Raji (cell line): ENCODE results near the gene PKDCC.

Experiments
- POLR2A ChIP-seq: IDR thresholded peaks from 2 replicates; pipeline ENCODE4 v1.6.1; 2011; ENCODE audit warnings: low read depth, low read length, control low read depth; ENCODE audit not compliant: insufficient read depth

PKDCC gene

DNA sequence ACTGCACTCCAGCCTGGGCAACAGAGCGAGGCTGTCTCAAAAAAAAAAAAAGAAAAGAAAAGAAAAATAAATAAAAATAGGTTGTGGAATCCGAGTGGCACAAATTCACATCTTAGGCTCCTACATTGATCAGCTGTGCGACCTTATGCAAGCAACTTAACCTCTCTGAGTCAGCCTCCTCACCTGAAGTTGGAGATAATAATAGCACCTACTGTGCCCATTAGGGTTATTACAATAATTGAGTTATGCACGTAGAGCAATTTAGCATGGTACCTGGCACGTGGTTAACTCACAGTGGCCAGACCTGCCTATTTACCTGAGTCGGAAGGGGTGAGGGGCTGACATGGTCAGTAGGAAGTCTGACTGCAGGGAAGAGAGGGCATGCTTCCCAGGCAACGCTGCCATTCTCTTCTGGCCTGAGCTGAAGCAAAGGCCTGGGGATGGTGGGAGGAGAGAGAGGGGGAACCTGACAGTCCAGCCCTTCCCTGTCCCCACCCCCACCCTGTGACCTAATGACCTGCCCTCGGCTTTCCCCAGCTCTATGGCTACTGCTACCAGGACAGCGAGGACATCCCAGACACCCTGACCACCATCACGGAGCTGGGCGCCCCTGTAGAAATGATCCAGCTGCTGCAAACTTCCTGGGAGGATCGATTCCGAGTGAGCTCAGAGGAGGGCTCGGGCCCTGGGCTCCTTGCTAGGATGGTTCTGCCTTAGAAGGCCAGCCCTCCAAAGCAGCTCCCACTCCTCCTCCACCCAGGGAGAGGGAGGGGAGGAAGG, 5.1 kb downstream of the PKDCC start:
- no peak for TF ChIP-seq POLR2A

DNA sequence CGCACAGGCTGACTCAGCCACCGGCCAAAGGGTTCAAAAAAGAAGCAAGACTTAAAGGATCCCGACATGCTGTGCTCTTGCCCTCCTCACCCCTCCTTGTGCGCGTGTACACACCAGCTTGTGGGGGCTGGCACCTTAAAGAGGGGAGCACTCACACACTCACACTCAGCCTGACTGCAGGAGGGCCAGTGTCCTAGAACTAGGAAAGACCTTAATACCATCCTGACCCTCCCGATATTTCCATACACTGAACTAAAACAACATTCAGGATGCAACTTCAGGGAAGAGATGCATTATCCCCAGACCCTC, 5.6 kb downstream of the PKDCC start:
- TF ChIP-seq POLR2A, result no peak

DNA sequence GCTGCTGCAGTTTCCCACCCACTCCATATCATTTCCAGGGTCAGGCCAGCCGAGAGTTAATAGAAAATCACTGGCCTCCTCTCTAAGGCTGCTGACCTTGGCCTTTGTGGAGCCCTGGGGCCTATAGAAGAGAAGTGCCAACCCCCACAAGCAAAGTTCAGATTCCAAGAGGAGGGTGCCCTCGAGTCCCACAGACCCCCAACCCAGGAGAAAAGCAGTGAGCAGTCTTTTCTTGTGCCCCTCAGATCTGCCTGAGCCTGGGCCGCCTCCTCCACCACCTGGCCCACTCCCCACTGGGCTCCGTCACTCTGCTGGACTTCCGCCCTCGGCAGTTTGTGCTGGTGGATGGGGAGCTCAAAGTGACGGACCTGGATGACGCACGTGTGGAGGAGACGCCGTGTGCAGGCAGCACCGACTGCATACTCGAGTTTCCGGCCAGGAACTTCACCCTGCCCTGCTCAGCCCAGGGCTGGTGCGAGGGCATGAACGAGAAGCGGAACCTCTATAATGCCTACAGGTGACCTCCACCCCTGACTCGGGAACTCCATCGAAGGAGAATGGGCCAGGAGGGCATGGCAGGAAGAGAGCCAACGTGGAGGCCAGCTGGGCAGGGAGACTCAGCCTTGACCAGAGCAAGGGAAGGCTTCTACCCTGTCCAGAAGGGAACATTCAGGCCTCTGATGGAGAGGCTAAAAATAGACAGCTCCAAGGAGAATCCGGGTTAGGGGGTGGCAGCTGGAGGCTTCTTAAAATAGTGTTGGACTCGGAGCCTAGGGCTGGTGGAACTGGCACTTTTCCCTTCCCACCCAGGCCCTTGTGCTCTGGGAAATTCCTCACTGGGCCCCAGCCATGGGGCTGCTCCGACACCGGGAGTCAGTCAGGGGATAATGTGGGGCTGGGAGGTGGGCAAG, 6.2 kb downstream of the PKDCC start:
- no peak for TF ChIP-seq POLR2A

DNA sequence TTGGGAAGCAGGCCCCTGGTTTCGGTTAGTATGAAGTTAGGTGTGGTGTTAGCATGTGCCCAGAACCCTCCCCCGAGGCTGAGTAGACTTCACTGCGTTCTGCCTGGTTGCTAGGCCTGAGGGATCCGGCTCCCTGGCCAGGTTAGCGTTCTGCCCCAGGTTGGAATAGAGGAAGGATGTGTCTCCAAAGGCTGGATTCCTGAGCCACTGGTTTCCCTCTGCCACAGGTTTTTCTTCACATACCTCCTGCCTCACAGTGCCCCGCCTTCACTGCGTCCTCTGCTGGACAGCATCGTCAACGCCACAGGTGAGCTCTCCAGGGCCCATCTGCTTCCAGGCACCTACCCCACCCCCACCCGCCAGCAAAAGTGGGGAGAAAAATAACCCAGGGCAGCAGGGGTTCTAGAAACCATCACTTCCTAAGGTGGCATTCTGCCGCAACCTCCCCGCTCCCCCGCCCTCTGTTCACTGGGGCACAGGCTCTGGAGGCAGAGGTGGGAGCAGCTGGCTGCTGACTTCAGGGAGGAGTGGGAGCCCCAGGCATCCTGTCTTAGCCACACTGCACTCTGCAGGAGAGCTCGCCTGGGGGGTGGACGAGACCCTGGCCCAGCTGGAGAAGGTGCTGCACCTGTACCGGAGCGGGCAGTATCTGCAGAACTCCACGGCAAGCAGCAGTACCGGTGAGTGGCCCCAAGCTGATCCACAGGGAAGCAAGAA, 7.1 kb downstream of the PKDCC start:
- no peak for TF ChIP-seq POLR2A

DNA sequence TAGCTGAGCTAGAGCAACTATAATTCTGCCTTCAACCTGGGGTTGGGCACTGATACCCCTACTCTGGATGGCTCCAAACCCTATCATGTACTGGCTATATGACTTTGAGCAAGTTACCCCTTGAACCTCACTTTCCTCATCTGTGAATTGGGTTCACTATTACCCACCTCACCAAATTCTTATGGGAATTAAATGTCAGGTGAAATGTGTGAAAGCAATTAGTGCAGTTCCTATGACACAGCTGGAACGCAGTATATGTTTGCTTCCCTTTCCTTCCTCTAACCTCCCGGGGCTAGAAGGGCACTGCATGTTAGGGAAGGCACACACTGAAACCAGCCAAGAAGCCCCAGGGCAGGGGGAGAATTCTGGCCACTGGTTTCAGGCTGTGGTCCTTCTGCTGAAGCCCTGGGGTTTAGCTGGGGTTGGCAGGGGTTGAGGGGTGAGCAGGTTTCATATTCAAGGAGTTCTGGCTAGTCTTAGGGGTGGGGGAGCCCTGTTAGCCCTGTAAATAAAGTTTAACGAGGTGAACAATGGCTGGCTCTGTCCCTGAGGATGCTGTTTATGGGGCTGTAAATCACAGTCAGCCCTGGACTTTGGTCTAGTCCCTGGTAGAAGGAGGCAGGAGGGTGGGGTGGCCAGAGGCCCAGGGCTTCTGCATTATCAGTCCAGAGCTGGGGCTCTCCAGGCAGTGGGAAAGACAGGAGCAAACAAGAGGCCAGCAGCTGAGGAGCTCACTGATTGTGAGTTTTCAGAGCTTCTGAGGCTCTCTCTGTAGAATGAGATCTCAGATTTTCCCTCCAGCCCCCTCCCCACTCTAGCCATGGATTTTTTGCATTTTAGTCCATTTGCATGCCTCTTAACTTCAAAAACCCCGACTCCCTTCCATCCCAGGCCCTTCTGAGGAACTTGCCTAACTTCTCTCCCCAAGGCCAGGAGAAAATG, 8.0 kb downstream of the PKDCC start:
- no peak for TF ChIP-seq POLR2A

DNA sequence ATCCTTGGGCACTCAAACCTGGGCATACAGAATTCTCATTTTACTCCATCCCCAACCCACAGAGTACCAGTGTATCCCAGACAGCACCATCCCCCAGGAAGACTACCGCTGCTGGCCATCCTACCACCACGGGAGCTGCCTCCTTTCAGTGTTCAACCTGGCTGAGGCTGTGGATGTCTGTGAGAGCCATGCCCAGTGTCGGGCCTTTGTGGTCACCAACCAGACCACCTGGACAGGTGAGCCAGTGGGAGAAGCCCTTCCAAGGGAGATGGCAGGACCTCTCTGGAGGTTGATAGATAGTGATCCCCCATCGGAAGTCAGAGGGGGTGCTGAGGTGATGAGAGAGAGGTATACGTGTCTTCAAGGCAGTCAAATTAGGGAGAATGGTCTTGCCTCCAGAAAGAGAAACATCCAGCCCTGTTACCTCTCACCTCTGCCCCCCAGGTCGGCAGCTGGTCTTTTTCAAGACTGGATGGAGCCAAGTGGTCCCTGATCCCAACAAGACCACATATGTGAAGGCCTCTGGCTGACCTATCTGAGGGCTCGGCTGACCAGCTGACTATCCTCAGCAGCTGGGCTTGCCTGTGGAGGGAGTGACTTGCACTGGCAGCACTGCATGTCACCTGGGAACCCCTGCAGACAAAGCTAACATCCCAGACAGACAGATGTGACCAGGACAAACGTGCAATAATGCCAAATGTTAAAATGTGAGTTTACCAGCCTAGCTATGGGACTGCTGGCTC, 9.5 kb downstream of the PKDCC start:
- no peak for TF ChIP-seq POLR2A

DNA sequence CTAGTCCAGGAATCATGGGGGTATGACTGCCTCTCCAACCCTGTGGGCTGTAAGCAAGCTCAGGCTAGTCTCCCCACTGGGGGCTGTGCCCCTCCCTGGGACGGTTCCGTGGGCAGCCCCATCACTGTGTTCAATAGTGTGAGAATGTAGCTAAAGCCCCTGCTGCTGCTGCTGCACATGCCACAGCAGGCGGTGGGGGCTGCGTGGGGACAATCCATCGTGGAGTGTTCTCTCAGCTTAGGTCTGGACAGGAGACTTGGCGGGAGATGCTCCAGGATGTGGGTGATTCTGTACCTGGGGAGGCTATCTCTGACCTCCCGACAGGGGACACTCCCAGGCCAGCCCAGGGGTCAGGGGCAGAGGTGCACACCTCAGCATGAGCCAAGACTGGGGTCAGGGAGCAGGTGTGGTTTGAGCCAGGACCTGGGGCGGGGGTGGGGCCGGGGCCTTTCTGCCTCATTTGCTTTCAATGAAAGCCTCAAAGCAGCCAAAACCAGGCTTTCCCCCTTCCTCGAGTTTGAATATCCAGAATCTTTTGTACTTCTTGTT, 10.2 kb downstream of the PKDCC start:
- no peak for TF ChIP-seq POLR2A

- no peak for TF ChIP-seq POLR2A
These were observed 11.6 kb downstream of the PKDCC start for GRCh38 chr2:42059261-42059898.

- TF ChIP-seq POLR2A, result no peak
These were observed 12.2 kb downstream of the PKDCC start for GRCh38 chr2:42060028-42060427.

GRCh38 chr2:42060718-42061619, 13.1 kb downstream of the PKDCC start:
- TF ChIP-seq POLR2A, result no peak

DNA sequence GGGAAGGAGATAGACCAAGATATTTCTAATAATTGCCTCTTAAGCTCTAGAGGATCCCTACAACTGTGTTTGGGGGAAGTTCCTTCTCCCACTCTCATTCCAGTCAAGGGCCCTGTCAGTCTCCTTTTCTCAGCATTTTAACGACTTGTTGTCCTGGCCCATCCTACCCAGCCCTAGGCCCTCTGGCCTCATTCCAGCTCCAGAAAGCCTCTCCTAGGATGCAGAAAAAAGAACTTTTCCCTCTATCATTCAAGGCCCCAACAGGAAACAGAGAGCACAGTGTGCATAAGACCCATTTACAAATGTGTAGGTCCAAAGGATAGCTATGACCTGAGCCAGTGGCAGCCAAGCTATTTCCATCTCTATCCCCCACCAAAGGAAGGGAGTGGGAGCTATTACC, 14.0 kb downstream of the PKDCC start:
- no peak for TF ChIP-seq POLR2A
